Stomach smooth muscle (tissue), 2 donors: ENCODE measurements around the gene RASA2.
"Not testable (repeated sequence)": the region's sequence is repeated elsewhere in the genome, so short reads cannot be mapped to it uniquely, and the experiment has no call there.

Experiments used
- H3K27ac ChIP-seq: one replicate; pipeline ENCODE4 v1.7.0; 2013; ENCODE audit warnings: mild to moderate bottlenecking, low read length, inconsistent platforms
- H3K27me3 ChIP-seq, 2 donors: one replicate each; pipeline ENCODE4 v1.7.0; 2013; ENCODE audit warnings: low read length in 2 of 2; ENCODE audit not compliant: insufficient read depth in 2 of 2, control insufficient read depth in 1 of 2
- H3K36me3 ChIP-seq, 2 donors: one replicate each; pipeline ENCODE4 v1.7.0; 2013; ENCODE audit warnings: low read length in 2 of 2; ENCODE audit not compliant: control insufficient read depth in 2 of 2, insufficient read depth in 2 of 2
- H3K4me1 ChIP-seq: one replicate; pipeline ENCODE4 v1.7.0; 2013; ENCODE audit warnings: low read length; ENCODE audit not compliant: control insufficient read depth, insufficient read depth
- H3K4me3 ChIP-seq, 2 donors: one replicate each; pipeline ENCODE4 v1.7.0; 2013; ENCODE audit warnings: low read length in 2 of 2
- H3K9ac ChIP-seq, 2 donors: one replicate each; pipeline ENCODE4 v1.7.0; 2013; ENCODE audit warnings: low read length in 2 of 2, mild to moderate bottlenecking in 1 of 2
- H3K9me3 ChIP-seq, 2 donors: one replicate each; pipeline ENCODE4 v1.7.0; 2013; ENCODE audit warnings: low read length in 2 of 2; ENCODE audit not compliant: control insufficient read depth in 2 of 2
- donor health status: healthy.
- donor health status: Pancreatic carcinoma.

Gene RASA2

GRCh38 chr3:141482245-141482922 lies 4.4 kb upstream of the RASA2 start:
- Histone ChIP-seq H3K4me1 (peaks cover 5% of the 10 kb centered on the region), H3K36me3 (no peaks in the 10 kb centered on the region), H3K27ac (no peak overlapping the region), H3K4me3 (no peak overlapping the region), H3K9me3 (no peaks in the 10 kb centered on the region), H3K9ac (no peak overlapping the region), H3K27me3 (no peaks in the 10 kb centered on the region)

- Histone ChIP-seq H3K27ac (no peak overlapping the region), H3K4me1 (peaks cover 5% of the 10 kb centered on the region), H3K27me3 (no peaks in the 10 kb centered on the region), H3K36me3 (no peaks in the 10 kb centered on the region), H3K9me3 (no peaks in the 10 kb centered on the region), H3K4me3 (no peak overlapping the region), H3K9ac (no peak overlapping the region)
These were observed 2.0 kb upstream of the RASA2 start for GRCh38 chr3:141484701-141485287.

DNA sequence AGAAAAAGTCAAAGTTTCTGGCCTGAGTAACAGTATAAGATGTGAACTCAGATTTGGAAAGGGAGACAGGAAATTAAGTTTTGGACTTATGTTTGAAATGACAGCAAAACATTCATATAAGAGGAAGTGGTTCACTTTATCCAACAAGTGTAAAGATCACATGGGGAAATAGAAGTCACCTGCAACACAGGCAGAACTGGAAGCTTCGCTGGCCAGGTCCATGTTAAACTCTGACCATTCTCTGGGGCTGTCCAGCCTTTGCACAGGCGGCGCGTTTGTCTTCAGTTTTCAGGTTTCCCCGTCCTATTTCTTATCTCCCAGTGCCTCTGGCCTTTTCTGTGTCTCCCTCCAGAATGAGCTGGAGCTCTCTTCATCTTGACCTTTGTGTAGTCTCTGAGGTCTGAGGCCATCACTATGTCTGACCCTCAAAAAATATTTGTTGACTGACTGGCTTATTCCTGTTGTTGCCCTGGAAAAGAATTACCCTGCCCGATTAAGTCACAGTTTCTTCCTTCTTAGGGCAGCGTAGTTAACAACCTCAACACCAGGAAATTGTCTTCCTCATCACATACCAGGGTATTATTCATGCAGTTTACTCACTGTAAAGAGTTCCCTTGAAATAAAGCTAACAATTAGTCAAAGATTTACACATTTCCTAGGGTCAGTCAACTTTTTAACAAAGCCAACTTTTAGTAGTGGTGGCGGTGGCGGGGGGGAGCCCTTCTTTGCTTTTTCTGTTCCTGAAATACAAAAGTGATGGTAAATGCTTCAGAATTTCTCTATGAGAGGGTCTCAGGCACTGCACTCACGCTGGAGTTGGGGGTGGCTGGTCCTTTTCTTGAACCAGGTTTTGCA lies 959 bp upstream of the RASA2 start:
- Histone ChIP-seq H3K4me3 (peak overlapping the region; percentile 60 to 80), H3K4me1 (peaks cover 5% of the 10 kb centered on the region), H3K9ac (peak overlapping the region; percentile 47 to 67), H3K9me3 (no peaks in the 10 kb centered on the region), H3K27ac (peak overlapping the region; percentile 46), H3K36me3 (no peaks in the 10 kb centered on the region), H3K27me3 (no peaks in the 10 kb centered on the region)

- H3K36me3 ChIP-seq: no peaks in the 10 kb centered on the region
- H3K4me3 ChIP-seq: peak overlapping the region; percentile 60 to 80
- H3K9ac ChIP-seq: peak overlapping the region; percentile 47 to 67
- peaks cover 5% of the 10 kb centered on the region for H3K4me1 ChIP-seq
- no peaks in the 10 kb centered on the region for H3K9me3 ChIP-seq
- no peaks in the 10 kb centered on the region for H3K27me3 ChIP-seq
- H3K27ac ChIP-seq: peak overlapping the region; percentile 46
These were observed 406 bp upstream of the RASA2 start for GRCh38 chr3:141486496-141486745.

DNA sequence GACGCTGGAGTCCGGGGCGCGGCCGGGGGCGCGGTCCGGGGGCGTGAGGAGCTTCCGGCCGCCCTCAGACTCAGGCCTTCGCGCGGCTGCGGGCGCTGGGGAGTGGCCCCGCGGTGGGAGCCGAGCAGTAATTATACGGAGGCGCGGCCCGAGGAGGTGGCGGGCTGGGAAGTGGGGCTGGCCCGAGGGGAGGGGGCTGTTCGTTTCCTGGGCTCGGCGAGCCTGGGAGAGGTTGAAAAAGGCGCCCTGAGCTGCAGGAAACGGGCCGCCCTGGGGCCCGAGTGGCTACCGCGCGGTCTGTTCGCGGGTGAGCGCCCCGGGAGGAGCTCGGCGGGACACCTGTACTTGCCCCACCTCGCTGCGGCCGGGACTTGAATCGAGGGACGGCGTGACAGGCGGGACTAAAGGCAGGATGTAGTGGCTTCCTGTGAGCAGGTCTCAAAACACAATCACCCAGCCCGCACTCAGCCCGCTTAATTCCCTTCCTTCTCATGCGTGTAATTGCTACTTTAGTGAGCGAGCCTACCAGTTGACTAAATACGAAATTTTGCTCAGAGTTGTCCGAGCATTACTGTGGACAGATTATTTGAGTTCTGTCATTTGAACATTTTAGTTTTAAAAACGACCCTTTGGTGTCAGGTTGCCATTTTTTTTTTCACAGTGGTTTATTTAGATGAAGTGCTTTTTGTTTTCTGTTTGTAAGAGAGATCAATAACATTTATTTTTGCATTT lies 860 bp downstream of the RASA2 start:
- H3K36me3 ChIP-seq: no peaks in the 10 kb centered on the region
- H3K4me3 ChIP-seq: peak overlapping the region; percentile 67 to 80
- no peaks in the 10 kb centered on the region for H3K9me3 ChIP-seq
- H3K9ac ChIP-seq: peak overlapping the region; percentile 78 to 80
- H3K27ac ChIP-seq: peak overlapping the region; percentile 75
- H3K27me3 ChIP-seq: no peaks in the 10 kb centered on the region
- peaks cover 5% of the 10 kb centered on the region for H3K4me1 ChIP-seq

DNA sequence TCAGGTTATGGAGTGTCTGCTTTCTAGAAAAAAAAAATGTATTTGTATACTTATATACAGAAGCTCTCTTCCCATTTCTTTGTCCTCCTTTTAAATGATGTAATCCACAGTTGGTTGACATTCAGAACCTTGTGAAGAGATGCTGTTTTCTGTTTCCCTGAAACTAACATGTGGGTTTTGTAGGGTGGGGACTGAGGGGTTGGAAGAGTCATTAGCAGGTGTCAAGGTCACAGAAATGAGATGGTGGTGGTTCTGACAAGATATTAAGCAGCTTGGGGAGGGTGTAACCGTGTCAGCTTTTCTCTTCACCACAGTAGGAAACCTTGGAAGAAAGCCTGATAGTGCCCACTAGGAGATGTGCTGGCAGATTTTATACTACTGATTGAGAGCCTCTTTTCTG lies 2.4 kb downstream of the RASA2 start:
- no peak overlapping the region for H3K9ac ChIP-seq
- peaks cover 5% of the 10 kb centered on the region for H3K4me1 ChIP-seq
- H3K9me3 ChIP-seq: no peaks in the 10 kb centered on the region
- H3K27ac ChIP-seq: no peak overlapping the region
- H3K4me3 ChIP-seq: no peak overlapping the region
- H3K36me3 ChIP-seq: no peaks in the 10 kb centered on the region
- H3K27me3 ChIP-seq: no peaks in the 10 kb centered on the region

DNA sequence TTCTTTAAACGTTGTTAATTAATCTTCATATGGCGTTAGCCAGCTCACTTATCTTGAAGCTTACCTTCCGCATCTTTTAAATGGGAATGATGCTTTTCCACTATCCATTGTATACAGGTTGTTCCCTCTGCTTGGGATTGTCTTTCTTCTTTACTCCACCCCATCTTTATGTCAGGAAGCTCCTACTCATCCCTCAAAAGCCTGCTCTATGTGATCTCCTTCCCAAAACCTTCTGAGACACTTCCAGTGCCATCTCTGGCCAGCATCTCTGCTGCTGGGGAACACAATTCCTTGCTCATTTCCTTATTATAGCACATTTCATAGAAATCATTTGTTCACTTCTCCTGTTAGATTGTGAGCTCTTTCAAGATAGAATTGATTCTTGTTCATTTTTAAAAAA lies 4.3 kb downstream of the RASA2 start:
- no peaks in the 10 kb centered on the region for H3K27me3 ChIP-seq
- H3K4me1 ChIP-seq: peaks cover 3% of the 10 kb centered on the region
- H3K36me3 ChIP-seq: no peaks in the 10 kb centered on the region
- no peak overlapping the region for H3K27ac ChIP-seq
- H3K9me3 ChIP-seq: no peaks in the 10 kb centered on the region
- no peak overlapping the region for H3K9ac ChIP-seq
- no peak overlapping the region for H3K4me3 ChIP-seq

GRCh38 chr3:141491929-141492328 lies 5.1 kb downstream of the RASA2 start:
- Histone ChIP-seq H3K9me3 (no peaks in the 10 kb centered on the region), H3K27me3 (no peaks in the 10 kb centered on the region), H3K36me3 (no peaks in the 10 kb centered on the region), H3K4me3 (no peak overlapping the region), H3K27ac (no peak overlapping the region), H3K9ac (no peak overlapping the region), H3K4me1 (no peaks in the 10 kb centered on the region)

DNA sequence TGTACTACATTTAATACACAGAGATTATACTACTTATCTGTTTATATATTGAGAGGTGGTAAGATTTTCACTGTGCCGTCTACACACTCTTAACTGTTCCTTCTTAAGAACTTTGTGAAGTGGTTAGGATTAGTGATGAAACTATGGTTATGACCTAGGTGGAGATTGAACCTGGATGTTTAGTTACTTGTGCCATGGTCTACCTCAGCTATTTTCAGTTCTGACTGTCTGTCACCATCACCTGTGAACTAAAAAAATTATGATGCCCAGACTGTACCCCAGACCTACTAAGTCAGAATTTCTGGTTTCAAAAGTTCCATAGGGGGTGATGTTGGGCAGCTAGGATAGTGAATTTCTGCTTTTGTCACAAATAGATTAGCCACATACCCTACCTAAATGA lies 6.4 kb downstream of the RASA2 start:
- H3K4me1 ChIP-seq: no peaks in the 10 kb centered on the region
- no peaks in the 10 kb centered on the region for H3K9me3 ChIP-seq
- H3K36me3 ChIP-seq: no peaks in the 10 kb centered on the region
- no peak overlapping the region for H3K27ac ChIP-seq
- H3K4me3 ChIP-seq: no peak overlapping the region
- H3K9ac ChIP-seq: no peak overlapping the region
- no peaks in the 10 kb centered on the region for H3K27me3 ChIP-seq

- H3K9ac ChIP-seq, H3K4me1 ChIP-seq, H3K27me3 ChIP-seq, H3K9me3 ChIP-seq, H3K27ac ChIP-seq, H3K4me3 ChIP-seq, H3K36me3 ChIP-seq: not testable (repeated sequence)
These were observed 10.8 kb downstream of the RASA2 start for GRCh38 chr3:141497589-141497988.
